HG03439 (cell line): ENCODE measurements around the gene DBNDD2.

Source experiments
- ATAC-seq: cut with Tn5 transposase; IDR thresholded peaks from one replicate; pipeline ENCODE4 v1.9.1; 2021; ENCODE audit warnings: mild to moderate bottlenecking, moderate library complexity; ENCODE audit not compliant: unreplicated experiment

Gene DBNDD2

GRCh38 chr20:45407783-45408645 is at the start of gene DBNDD2:
Gene DBNDD2 (plus strand): TSS chr20:45408289. CDS start chr20:45408468, 179 bp downstream.
- no peak for ATAC-seq

GRCh38 chr20:45359069-45359405 is 49.1 kb upstream of the DBNDD2 start:
- no peak for ATAC-seq

GRCh38 chr20:45359406-45360148 is 48.5 kb upstream of the DBNDD2 start:
- no peak for ATAC-seq

GRCh38 chr20:45361793-45362192 is 46.3 kb upstream of the DBNDD2 start:
- ATAC-seq = no peak

GRCh38 chr20:45362804-45363610 is 45.1 kb upstream of the DBNDD2 start, which contains the start of gene SYS1:
Gene SYS1 (plus strand): TSS chr20:45363156. CDS start chr20:45363532, 376 bp downstream.
- peak; percentile 83 for ATAC-seq

- no peak for ATAC-seq
Observed at GRCh38 chr20:45363611-45364492, 44.2 kb upstream of the DBNDD2 start.

- ATAC-seq = no peak
Observed at GRCh38 chr20:45365444-45365970, 42.6 kb upstream of the DBNDD2 start.

- ATAC-seq = no peak
Observed at GRCh38 chr20:45366192-45366591, 41.9 kb upstream of the DBNDD2 start.

- ATAC-seq = no peak
Observed at GRCh38 chr20:45366631-45367030, 41.5 kb upstream of the DBNDD2 start.

- ATAC-seq = no peak
Observed at GRCh38 chr20:45367126-45367525, 41.0 kb upstream of the DBNDD2 start.

- ATAC-seq = peak; percentile 74
Observed at GRCh38 chr20:45368221-45368980, 39.7 kb upstream of the DBNDD2 start.

- ATAC-seq = no peak
Observed at GRCh38 chr20:45370571-45371160, 37.4 kb upstream of the DBNDD2 start.

GRCh38 chr20:45372241-45372640 is 35.8 kb upstream of the DBNDD2 start:
- no peak for ATAC-seq

- no peak for ATAC-seq
Observed at GRCh38 chr20:45372646-45373352, 35.3 kb upstream of the DBNDD2 start.

- ATAC-seq = peak; percentile 63
Observed at GRCh38 chr20:45373353-45374100, 34.6 kb upstream of the DBNDD2 start.

- ATAC-seq = no peak
Observed at GRCh38 chr20:45374101-45374467, 34.0 kb upstream of the DBNDD2 start.

- ATAC-seq = no peak
Observed at GRCh38 chr20:45374966-45375365, 33.1 kb upstream of the DBNDD2 start.

- ATAC-seq = no peak
Observed at GRCh38 chr20:45377269-45377668, 30.8 kb upstream of the DBNDD2 start.
